ENCODE data around the gene ERBB2. TPM values are rescaled to one million over a fixed set of nuclear protein-coding genes. Genes with fewer than 3 reads are reported as not detected.

Gene ERBB2
- total and polyA plus RNA-seq, 2 of the 8 experiments (the other 6 are each of a cell fraction or from before 2014, with no cell fraction given), result 183 to 394 TPM

GRCh38 chr17:39737206-39737759, 37.4 kb downstream of the ERBB2 start:
- WGBS, 2 experiments (ENCODE audit: extremely low coverage in 1 of 2, insufficient coverage in 1 of 2, insufficient read length in 1 of 2, insufficient replicate concordance in 2 of 2, low coverage in 1 of 2, low lambda C conversion rate in 2 of 2, missing lambda C conversion rate in 1 of 2), result 45% methylated on average over 7 of the region's 13 CpGs; no CpG with 5 or more reads in 1 of the 2 experiments
- H3K79me1 ChIP-seq (ENCODE audit: low read depth, low read length), result peaks cover 9% of the 10 kb centered on the region
- no peak overlapping the region for H4K91ac ChIP-seq (replicated peaks; ENCODE audit: insufficient read length, low read length)
- H4K8ac ChIP-seq (ENCODE audit: extremely low read depth, insufficient read depth, low read length), result no peak overlapping the region
- H3K4me1 ChIP-seq (replicated peaks in 1 of 4; ENCODE audit: control insufficient read depth in 3 of 4, insufficient read depth in 4 of 4, low read length in 3 of 4), result peaks cover 5 to 31% (median 23%) of the 10 kb centered on the region in 4 experiments
- no peak overlapping the region for H2AK5ac ChIP-seq (ENCODE audit: low read depth, low read length)
- no peak overlapping the region for H2BK5ac ChIP-seq (ENCODE audit: low read depth, low read length)
- FAIRE-seq (no peak), DNase-seq (ENCODE audit: low read depth in 1 of 2, low spot score in 2 of 2) (no peak)
- H3K4me2 ChIP-seq (ENCODE audit: insufficient read depth in 1 of 2, low read depth in 2 of 2, low read length in 2 of 2), result peak overlapping the region; percentile 83 to 96
- no peak overlapping the region for H3K23ac ChIP-seq (ENCODE audit: insufficient read length)
- ChIA-PET CTCF (ENCODE audit: partially characterized antibody) (interaction anchor here (0.6 to 1.4 kb wide), 6 partner anchors 13 to 117 kb away, joined by 3 read pairs; no protein-coding TSS in a partner anchor), POLR2A (ENCODE audit: partially characterized antibody) (interaction anchor here (0.6 to 1.3 kb wide), 3 partner anchors 12 to 125 kb away, joined by 4 read pairs; no protein-coding TSS in a partner anchor)
- no peaks in the 10 kb centered on the region for H4K20me1 ChIP-seq (replicated peaks in 1 of 2; ENCODE audit: control insufficient read depth in 1 of 2, insufficient read depth in 2 of 2, low read length in 2 of 2)
- H2BK120ac ChIP-seq (replicated peaks; ENCODE audit: low read depth, low read length), result no peak overlapping the region
- 0 out of 2 replicates have a peak overlapping the region, but pooled peaks have one; percentile 60 for H2BK12ac ChIP-seq (ENCODE audit: low read depth, low read length)
- TF ChIP-seq SIX5 (IDR thresholded peaks at IDR 0.05; ENCODE audit: low read depth, low read length) (no peak), RAD21 (IDR thresholded peaks at IDR 0.05 in 1 of 2, conservative IDR thresholded peaks at IDR 0.05 in 1 of 2; ENCODE audit: low read depth in 2 of 2, low read length in 2 of 2) (no peak), NRF1 (IDR thresholded peaks at IDR 0.05; ENCODE audit: low read depth, low read length) (no peak), JUND (IDR thresholded peaks at IDR 0.05; ENCODE audit: low read length) (no peak)
- TF ChIP-seq, protein P1, sequence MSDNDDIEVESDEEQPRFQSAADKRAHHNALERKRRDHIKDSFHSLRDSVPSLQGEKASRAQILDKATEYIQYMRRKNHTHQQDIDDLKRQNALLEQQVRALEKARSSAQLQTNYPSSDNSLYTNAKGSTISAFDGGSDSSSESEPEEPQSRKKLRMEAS (IDR thresholded peaks at IDR 0.05), result no peak
- H3K79me2 ChIP-seq (ENCODE audit: control insufficient read depth in 1 of 2, insufficient read depth in 2 of 2, low read length in 2 of 2), result peaks cover 0 to 16% of the 10 kb centered on the region in 2 experiments; a peak in 2 of 4 replicates
- no peak overlapping the region for H3K14ac ChIP-seq (ENCODE audit: insufficient read length)
- H3K4me3 ChIP-seq (ENCODE audit: extremely low read depth in 1 of 4, insufficient read depth in 2 of 4, low read depth in 3 of 4, low read length in 4 of 4), result peak overlapping the region; percentile 54 to 86 (median 82); a peak in 6 of 8 replicates
- H3K27me3 ChIP-seq (replicated peaks in 1 of 4; ENCODE audit: control insufficient read depth in 3 of 4, extremely low read depth in 1 of 4, insufficient read depth in 3 of 4, low read length in 3 of 4), result no peaks in the 10 kb centered on the region
- no peak overlapping the region for H3K18ac ChIP-seq (ENCODE audit: extremely low read depth, low read length)
- no peaks in the 10 kb centered on the region for H3K9me3 ChIP-seq (ENCODE audit: insufficient read depth in 2 of 2, low read depth in 1 of 2, low read length in 1 of 2)
- no peak overlapping the region for H3K4ac ChIP-seq (replicated peaks; ENCODE audit: insufficient read length, low read depth, low read length)
- no peak overlapping the region for H3K27ac ChIP-seq (ENCODE audit: low read depth, low read length)
- H2BK20ac ChIP-seq (ENCODE audit: low read length), result no peak overlapping the region
- H2AFZ ChIP-seq (ENCODE audit: low read length), result no peak overlapping the region
- no peak overlapping the region for H3K56ac ChIP-seq (replicated peaks; ENCODE audit: insufficient read length, low read depth, low read length)
- H3K36me3 ChIP-seq (ENCODE audit: control insufficient read depth in 2 of 4, insufficient read depth in 4 of 4, low read length in 3 of 4), result no peaks in the 10 kb centered on the region; a peak in 1 of 8 replicates
- H3K23me2 ChIP-seq (ENCODE audit: low read depth, low read length), result peaks cover 23% of the 10 kb centered on the region
- no peak overlapping the region for H4K5ac ChIP-seq (ENCODE audit: insufficient read length, low read depth, low read length)
- no peak overlapping the region for H2BK15ac ChIP-seq (ENCODE audit: low read length)
- H3K9ac ChIP-seq (replicated peaks in 1 of 4; ENCODE audit: extremely low read depth in 1 of 4, low read depth in 3 of 4, low read length in 3 of 4), result no peak overlapping the region
